Activated CD8-positive, alpha-beta memory T cell treated with anti-CD3 and anti-CD28 coated beads for 36 hours (primary cell): Measurements from ENCODE around the gene SMAD6. TPM values are rescaled to one million over a fixed set of nuclear protein-coding genes. Genes with fewer than 3 reads are reported as not detected.

Experiments used
- CTCF ChIA-PET: fragments of 350-600 bp; sonication (Branson Sonifier 250); formaldehyde crosslinking; loops from one replicate; lab custom pipeline; 2021; ENCODE audit warnings: antibody characterized with exemption; lab: Charles Lee
- POLR2A ChIA-PET: fragments of 350-600 bp; sonication (Branson Sonifier 250); formaldehyde crosslinking; loops from one replicate; lab custom pipeline; 2021; ENCODE audit warnings: antibody characterized with exemption; lab: Charles Lee
- total RNA-seq, 2 experiments: library from RNA; stranded (reverse); gene quantifications; one replicate each; pipeline ENCODE4 v1.2.3, GENCODE V29; 2021

SMAD6 gene
- total RNA-seq, 2 experiments from 2014 or later, result 0.04 TPM

DNA sequence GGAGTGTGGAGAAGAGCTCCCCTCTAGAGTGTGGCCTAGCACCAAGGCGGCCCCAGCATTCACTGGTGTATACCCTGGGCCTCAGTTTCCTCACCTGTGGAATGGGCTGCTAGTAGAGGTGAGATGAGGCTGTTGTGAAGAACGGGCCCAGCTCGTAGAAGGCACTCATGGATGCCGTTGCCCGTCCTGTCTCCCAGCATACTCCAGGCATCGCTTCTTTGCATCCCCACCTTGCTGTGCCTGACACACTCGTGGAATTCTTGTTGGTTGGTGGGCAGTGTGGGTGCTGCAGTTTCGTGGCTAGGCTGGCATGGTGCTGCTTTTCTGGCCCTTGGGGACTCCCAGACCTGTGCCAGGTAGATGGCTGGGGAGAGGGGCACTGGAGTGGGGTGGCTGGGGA, 76.7 kb downstream of the SMAD6 start:
- CTCF ChIA-PET, result no interaction called here
- POLR2A ChIA-PET, result no interaction called here

DNA sequence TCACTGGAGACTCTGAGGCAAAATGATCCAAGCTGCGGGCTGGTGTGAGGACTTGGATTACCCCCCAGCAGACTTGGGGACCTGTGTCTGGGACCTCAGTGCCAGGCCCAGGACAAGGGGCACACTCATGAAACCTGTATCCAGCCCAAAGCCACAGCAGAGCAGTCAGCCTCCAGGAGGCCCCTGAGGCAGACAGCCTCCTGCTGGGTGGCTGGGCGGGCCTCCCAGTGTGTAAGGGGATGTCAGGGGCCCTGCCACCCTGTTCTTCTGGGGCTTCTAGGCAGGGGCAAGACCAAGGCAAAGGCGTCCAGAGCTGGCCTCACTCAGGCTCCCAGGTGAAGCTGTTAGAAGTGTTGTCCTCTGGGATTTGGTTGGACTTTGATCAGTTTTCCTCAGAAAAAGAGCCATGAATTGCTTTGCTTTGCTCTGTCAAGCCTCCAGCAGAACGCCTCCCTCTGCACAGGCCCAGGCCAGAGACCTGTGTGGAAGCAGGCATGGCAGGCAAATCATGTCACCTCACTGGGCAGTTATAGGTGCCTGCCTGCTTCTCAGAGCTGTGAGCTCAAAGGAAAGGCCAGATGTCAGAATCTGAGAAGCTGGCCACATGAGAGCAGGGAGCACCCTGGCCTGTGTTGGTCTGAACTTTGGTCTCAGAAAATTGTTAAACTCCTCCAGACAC, 77.4 kb downstream of the SMAD6 start:
- ChIA-PET POLR2A (no interaction called here), CTCF (interaction anchor here (1.1 kb wide), 1 partner anchor 72 kb away, joined by 3 read pairs; no protein-coding TSS in a partner anchor)

DNA sequence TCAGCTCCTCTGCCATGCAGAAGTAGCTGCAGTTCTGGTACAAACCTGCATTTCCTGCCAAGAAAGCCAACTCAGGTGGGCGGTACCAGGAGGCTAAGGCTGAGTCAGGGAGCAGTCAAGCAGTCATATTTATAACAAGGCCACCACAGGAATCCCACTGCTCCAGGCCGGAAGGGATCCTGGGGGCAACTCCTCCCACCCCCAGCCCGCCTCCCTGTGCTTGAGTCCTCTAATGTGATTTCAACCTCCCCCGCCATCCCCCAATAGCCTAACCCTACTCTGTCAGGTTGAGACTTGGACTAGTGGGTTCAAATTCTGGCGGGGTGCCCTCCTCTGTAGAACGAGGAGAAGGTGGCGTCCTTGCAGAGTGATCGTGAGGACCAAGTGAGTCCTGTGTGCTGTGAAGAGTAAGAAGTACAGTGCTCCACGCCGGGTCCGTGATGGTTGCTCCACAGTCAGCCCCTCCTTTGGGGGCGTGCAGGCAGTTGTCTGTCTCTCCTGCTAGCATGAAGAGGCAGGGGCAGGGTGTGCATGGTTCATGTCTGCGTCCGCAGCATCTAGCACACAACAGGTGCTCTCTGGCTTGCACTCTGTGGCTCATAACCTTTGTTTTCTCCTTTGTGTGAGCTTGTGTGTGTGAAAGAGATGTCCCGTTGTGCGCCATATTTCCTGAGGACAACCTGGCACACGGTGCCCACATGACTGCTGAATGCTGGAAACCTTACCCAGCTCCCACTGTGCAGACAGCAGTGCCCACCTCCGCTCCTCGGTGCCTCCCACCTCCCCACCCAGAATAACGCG, 78.3 kb downstream of the SMAD6 start:
- ChIA-PET CTCF (interaction anchor here (0.6 to 1.1 kb wide), 2 partner anchors 71 to 1962 kb away, joined by 3 to 4 read pairs; no protein-coding TSS in a partner anchor), POLR2A (no interaction called here)

DNA sequence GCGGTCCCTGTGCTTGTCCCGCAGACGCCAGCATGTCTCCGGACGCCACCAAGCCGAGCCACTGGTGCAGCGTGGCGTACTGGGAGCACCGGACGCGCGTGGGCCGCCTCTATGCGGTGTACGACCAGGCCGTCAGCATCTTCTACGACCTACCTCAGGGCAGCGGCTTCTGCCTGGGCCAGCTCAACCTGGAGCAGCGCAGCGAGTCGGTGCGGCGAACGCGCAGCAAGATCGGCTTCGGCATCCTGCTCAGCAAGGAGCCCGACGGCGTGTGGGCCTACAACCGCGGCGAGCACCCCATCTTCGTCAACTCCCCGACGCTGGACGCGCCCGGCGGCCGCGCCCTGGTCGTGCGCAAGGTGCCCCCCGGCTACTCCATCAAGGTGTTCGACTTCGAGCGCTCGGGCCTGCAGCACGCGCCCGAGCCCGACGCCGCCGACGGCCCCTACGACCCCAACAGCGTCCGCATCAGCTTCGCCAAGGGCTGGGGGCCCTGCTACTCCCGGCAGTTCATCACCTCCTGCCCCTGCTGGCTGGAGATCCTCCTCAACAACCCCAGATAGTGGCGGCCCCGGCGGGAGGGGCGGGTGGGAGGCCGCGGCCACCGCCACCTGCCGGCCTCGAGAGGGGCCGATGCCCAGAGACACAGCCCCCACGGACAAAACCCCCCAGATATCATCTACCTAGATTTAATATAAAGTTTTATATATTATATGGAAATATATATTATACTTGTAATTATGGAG, 79.1 kb downstream of the SMAD6 start:
- ChIA-PET POLR2A (no interaction called here), CTCF (interaction anchor here (1.1 kb wide), 1 partner anchor 71 kb away, joined by 3 read pairs; no protein-coding TSS in a partner anchor)

DNA sequence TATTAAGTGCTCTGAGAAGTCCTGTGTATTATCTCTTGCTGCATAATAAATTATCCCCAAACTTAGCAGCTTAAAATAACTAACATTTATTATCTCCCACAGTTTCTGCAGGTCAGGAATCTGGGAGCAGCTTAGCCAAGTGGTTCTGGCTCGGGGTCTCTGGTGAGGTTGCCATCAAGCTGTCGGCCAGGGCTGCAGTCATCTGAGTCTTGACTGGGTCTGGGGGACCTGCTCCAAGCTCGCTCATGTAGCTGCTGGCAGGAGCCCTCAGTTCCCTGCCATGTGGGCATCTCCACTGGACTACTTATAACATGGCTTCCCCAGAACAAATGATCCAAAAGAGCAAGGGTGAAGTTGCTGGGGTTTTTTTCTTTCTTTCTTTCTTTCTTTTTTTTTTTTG, 80.7 kb downstream of the SMAD6 start:
- ChIA-PET POLR2A (no interaction called here), CTCF (interaction anchor here (1.1 kb wide), 2 partner anchors 69 kb away, joined by 4 read pairs; no protein-coding TSS in a partner anchor)

DNA sequence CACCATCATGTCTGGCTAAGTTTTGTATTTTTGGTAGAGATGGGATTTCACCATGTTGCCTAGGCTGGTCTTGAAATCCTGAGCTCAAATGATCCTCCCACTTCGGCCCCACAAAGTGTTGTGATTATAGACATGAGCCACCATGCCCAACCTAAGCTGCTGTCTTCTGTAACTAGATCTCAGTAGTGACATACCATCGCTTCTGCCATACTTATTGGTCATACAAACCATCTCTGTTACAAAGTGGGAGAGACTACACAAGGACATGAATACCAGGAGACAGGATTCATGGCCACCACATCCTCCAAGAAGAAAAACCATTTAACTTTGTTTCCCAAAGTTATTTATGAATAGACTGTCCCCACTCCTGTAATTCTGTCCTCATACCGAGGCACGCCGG, 81.3 kb downstream of the SMAD6 start:
- ChIA-PET POLR2A (no interaction called here), CTCF (interaction anchor here (1.1 kb wide), 1 partner anchor 68 kb away, joined by 4 read pairs; no protein-coding TSS in a partner anchor)

DNA sequence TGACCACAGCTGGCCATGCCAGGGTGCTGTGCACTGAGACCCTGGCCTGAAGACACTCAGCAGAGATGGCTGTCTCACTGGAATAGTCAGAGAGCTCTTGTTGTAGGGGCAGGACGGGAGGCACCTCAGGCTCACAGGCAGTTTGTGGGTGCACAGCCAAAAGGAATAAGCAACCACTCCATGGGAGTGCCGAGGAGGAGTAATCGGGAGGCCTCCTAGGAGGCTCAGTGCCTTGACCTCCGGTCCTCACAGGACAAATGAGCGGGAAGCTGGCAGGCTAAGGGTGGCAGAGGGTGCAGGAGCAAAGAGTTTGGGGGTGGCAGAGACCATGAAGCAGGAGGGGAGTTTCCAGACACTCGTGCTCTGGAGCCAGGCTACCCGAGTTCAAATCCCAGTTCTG, 81.7 kb downstream of the SMAD6 start:
- CTCF ChIA-PET, result interaction anchor here (1.1 kb wide), 1 partner anchor 68 kb away, joined by 4 read pairs; no protein-coding TSS in a partner anchor
- POLR2A ChIA-PET, result no interaction called here

DNA sequence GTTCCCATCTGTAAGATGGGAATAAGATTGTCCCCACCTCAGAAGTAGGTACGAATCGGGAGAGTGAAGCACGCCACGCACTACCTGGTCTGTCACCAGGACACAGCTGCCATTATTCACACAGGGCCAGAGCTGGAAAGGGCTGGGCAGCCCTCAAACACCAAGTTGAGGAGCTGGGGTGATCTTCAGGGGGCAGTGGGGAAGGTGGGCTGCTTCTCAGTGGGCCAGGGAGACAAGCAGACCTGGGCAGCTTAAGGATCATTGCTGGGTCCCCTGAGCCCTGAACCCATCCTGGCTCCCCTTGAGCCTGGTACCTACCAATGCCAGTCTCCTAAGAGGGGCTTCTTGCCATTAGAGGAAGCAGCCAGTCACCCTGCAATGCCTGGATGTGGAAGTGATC, 82.1 kb downstream of the SMAD6 start:
- CTCF ChIA-PET, result no interaction called here
- POLR2A ChIA-PET, result no interaction called here

DNA sequence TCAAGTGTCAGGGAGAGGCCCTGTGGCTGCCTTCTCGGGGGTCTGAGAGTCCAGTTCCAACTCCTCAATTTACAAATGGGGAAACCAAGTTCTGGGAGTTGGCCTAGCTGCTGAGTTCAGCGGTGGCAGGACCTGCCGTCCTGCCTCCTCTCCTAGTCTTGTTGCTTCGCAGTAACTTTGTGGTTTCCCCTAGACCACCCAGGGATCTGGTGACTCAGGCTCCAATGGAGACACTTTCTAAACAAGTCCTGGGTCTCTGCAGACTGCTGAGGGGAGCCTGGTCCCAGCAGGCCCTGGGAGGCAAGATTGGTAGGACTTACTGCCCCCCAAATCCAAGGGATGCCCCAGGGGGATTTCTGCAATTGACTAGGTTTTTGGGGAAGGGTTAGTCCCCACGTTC, 83.6 kb downstream of the SMAD6 start:
- POLR2A ChIA-PET, result no interaction called here
- CTCF ChIA-PET, result no interaction called here

DNA sequence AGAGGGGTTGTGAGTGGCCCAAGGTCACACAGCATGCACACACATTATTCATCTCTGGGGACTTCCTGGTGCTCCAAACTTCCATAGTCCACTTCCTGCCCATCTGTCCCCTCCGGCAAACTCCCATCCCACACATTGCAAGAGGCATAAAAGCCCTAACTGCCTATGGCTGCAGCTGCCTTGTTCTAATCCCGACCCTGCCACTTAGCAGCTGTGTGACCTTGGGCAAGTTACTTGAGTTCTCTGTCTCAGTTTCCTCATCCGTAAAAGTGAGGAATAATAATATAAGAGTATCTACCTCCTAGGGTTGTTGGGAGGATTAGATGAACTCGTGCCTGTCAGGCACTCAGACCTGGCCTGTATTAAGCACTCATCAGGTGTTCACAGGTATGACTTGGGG, 84.2 kb downstream of the SMAD6 start:
- ChIA-PET POLR2A (no interaction called here), CTCF (no interaction called here)

DNA sequence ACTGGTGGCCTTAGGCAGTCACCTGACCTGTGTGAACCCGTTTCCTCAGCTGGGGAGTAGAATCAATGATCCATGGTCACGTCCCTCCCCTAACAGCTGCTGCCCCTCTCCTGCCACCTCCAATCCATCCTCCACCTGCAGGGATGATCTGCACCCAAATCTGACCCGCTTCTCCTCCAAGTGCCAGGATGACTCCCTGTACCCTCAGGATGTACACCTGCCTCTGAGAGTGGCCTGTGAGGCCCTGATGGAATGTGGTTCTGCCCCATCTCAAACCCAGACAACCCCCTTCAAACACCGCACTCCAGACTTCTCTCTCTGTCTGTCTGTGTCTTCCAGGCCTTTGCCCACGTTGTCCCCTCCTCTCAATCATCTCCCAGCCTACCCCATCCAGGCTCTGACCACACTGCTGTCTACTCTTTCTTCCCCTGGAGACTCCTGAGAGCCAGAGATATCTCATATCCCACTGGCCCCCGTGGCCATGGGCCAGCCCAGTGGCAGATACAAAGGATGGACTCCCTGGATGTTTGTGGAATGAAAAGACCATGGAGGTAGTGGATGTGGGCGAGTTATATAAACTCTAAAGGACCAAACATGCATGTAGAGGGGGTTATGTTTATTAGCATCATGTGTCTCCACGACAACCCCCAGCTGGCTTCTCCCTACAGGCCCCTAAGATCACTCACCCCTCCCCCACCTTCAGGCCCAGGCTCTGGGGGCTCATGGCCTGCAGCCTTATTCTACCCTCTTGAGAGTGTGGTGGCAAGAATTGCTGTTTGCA, 84.9 kb downstream of the SMAD6 start:
- ChIA-PET CTCF (no interaction called here), POLR2A (no interaction called here)

DNA sequence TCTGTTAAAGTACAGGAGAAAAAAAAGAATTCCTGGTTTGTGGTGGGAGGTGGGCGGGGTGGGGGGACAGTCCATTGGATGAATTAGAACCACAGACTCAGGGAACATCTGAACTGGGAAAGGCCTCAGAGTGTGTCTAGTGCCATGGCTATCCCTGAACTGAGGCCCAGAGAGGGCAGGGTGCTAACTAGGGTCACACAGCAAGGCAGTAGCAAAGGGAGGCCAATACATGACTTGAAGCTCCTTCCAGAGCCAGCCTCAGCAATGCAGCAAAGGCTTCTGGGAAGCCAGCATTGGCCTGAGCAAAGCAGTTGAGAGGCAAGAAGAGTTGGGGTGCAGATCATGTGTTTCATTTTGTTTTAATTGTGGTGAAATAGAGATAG, 85.4 kb downstream of the SMAD6 start:
- POLR2A ChIA-PET, result no interaction called here
- CTCF ChIA-PET, result no interaction called here

DNA sequence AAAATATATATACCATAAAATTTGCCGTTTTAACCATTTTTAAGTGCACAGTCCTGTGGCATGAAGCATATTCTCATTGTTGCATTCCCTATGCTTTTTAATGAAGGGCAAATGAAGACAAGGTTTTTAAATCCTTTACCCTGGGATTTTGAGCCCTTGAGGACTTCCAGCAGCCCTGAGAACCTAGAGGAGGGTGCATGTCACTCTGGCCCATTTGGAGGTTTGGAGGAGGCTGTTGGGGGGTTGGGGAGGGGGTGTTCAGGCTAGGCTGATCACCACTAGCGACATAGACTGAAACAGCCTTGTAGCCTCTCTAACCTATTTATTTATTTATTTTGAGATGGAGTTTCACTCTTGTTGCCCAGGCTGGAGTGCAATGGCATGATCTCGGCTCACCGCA, 86.0 kb downstream of the SMAD6 start:
- CTCF ChIA-PET, result no interaction called here

DNA sequence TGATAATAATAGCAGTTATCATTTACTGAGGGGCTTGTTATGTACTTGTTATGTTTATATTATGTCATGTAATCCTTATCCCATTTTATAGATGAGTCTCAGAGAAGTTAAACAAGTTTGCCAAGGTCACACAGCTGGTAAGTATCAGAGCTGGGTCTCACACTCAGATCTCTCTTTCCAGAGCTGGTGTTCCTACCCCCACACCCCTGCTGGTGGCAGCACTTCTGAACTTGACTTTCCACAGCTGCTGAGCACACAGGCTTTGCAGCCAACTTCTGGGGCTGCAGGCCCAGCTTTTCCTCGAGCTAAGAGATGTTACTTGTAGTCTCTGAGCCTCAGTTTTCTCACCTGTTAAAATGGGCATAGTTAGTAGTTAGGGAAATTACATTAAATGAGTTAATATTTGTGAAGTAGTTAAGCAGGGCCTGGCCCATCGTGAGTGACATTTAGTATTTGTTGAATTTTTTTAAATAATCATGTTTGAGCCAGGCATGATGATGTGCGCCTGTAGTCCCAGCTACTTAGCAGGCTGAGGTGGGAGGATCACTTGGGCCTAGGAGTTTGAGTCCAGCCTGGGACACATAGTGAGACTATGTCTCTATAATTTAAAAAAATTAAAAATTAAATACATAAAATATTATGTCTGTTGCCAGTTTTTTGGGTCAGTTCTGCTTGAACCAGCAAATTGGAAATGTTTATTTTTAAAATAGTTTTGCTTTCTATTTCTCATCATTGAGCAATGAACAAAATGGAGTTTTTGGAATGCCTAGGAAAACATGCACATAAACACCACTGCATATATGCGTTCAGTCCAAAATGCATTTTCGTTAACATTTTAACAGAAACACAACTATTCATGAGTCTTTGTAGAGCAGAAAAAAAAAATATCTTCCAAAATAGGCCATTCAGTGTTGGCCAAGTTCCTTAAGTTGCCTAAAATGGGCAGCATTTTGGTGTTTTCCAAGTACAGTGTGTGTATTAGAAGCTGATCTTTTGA, 87.3 kb downstream of the SMAD6 start:
- CTCF ChIA-PET, result interaction anchor here (0.5 kb wide), 1 partner anchor 202 kb away, joined by 5 read pairs; no protein-coding TSS in a partner anchor
- POLR2A ChIA-PET, result no interaction called here

More for the DNA sequence above, 86.0 kb downstream of the SMAD6 start:
- POLR2A ChIA-PET, result no interaction called here

DNA sequence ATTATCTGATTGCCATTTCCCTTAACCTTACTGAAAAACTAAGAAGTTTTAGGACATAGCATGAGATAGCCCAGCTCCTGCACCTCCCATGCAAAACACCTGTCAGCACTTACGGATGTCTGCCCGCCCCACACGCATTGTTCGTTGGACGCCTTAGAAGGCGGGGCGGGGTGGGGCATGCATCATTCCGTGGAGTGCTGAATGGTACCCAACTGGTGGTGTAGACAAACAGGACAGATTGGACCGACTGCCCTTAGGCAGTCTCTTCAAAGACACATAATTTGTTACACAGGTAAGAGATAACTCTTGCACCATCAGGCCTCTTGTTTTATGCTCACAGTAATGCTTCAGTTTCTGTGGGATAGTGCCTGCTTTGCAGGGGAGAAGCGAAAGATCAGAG, 93.8 kb downstream of the SMAD6 start:
- CTCF ChIA-PET, result no interaction called here
- POLR2A ChIA-PET, result no interaction called here

DNA sequence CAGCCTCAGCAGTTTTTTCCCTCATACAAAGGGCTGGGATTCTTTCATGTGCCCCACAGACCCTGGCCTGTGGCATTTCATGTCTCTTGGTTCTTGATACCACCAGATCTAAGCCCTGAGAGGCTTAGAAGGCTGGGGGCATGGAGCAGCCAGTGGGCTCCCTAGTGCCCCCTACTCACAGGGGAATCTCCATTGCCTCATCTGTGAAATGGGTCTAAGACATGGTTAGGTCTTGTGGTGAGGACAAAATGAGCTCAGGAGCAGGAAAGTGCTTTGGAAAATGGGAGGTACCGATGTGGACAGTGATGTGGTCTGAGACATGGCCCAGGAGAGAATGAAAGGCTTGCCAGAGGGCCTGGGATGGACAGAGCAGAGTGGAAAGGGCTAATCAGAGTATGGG, 94.3 kb downstream of the SMAD6 start:
- CTCF ChIA-PET, result no interaction called here
- POLR2A ChIA-PET, result no interaction called here

DNA sequence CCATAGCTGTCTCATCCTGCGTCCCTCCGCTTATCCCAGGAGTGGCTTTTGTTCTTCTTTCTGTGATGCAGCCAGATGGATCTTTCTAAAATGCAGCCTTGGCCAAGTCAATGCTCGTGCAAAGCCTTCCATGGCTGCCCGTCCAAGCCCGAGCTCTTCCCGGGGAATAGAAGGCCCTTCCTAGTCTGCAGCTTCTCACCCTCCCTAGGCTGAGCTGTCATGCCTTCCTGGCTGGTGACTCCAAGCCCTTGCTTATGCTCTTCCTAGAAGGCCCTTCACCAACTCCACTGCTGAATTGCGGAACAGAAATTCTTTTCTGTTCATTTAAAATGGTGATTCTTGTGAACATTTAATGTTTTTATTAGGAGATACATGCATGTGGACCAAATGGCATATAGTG, 95.9 kb downstream of the SMAD6 start:
- ChIA-PET CTCF (no interaction called here), POLR2A (no interaction called here)

DNA sequence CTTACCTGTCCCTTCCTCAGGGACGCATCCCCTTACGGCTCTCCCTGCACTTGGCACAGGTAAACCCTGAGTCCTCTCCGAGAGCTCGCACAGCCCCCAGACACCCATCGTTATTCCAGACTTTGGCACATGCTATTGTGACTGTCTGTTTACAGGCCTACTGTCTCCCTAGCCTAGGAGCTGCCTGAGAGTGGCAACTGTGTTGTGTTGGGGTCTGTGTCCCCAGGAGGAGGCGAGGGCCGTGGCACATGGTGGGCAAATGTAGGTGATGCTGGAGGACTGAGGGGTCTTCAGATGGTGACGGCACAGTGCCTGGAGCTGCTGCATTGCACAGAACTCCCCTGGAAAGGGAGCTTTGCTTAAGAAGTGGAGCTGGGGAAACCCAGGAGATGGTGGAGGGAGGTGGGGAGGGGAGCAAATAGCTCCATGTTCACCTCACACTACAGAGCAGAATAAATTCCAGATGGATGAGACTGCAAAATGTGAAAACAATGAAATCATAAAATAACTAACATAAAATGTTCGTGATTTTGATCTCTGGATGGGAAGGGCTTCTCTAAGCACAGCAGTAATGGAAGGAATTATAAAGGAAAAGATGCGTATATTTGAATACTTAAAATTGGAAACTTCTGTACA, 96.5 kb downstream of the SMAD6 start:
- CTCF ChIA-PET, result no interaction called here

More for the DNA sequence above, 96.5 kb downstream of the SMAD6 start:
- POLR2A ChIA-PET, result no interaction called here
